Right lobe of liver (tissue), 4 donors: ENCODE data around the gene KRT38.

ENCODE experiments used
- POLR2A ChIP-seq: fragments of 450-650 bp; IDR thresholded peaks from one replicate; pipeline ENCODE4 v1.6.1; 2017; ENCODE audit warnings: antibody characterized with exemption, mild to moderate bottlenecking
- TF ChIP-seq, protein P1 (sequence below), 4 donors: fragments of 200-600 bp in 3 of 4; fragments of 450-650 bp in 1 of 4; IDR thresholded peaks; one replicate each; pipeline versions ENCODE4 v1.5.1 to v1.8.0; 2016 to 2022; ENCODE audit warnings: antibody characterized with exemption in 4 of 4, mild to moderate bottlenecking in 2 of 4
- donor health status: DM: no; HTN: no; CAD: no.
- donor health status: DM: no; HTN: no; CAD: no.
- donor health status: DM: no; HTN: yes; CAD: no.

DNA sequence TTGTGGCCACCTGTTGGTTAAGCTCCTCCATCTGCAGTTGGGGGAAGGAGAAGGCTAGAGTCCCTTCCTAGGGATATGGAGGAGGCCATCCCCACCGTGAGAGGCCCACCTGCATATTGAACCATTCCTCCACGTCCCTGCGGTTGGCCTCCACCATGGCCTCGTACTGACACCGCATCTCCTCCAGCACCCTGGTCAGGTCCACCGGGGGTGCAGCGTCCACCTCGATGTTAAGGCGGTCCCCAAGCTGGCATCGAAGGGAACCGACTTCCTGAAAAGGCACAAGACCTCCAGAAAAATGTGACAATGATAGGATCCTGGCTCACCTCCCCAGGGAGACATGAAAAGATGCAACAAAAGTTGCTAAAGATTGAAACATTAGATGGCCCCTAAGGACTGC is 23.4 kb upstream of the KRT38 start:
- TF ChIP-seq POLR2A = no peak
- TF ChIP-seq, protein P1, sequence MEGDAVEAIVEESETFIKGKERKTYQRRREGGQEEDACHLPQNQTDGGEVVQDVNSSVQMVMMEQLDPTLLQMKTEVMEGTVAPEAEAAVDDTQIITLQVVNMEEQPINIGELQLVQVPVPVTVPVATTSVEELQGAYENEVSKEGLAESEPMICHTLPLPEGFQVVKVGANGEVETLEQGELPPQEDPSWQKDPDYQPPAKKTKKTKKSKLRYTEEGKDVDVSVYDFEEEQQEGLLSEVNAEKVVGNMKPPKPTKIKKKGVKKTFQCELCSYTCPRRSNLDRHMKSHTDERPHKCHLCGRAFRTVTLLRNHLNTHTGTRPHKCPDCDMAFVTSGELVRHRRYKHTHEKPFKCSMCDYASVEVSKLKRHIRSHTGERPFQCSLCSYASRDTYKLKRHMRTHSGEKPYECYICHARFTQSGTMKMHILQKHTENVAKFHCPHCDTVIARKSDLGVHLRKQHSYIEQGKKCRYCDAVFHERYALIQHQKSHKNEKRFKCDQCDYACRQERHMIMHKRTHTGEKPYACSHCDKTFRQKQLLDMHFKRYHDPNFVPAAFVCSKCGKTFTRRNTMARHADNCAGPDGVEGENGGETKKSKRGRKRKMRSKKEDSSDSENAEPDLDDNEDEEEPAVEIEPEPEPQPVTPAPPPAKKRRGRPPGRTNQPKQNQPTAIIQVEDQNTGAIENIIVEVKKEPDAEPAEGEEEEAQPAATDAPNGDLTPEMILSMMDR (IDR thresholded peaks at IDR 0.05) = no peak
